Measurements from ENCODE around the gene COL4A5.

The COL4A5 gene

DNA sequence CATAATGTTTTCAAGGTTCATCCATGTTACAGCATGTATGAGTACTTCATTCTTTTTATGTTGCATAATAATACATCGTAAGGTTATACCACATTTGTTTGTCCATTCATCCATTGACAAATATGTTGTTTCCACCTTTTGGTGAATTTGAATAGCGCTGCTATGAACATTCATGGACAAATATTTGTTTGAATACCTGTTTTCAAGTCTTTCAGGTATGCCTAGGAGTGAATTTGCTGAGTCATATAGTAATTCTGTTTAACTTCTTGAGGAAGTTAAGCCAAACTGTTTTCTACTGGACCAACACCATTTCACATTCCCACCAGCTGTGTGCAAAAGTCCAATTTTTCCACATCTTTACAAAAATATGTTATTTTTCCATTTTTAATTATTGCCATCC is 265.2 kb downstream of the COL4A5 start:
- CTCF ChIA-PET: interaction anchor here (0.7 kb wide), 1 partner anchor 778 kb away, joined by 3 read pairs; no protein-coding TSS in a partner anchor
- TF ChIP-seq, protein P1, sequence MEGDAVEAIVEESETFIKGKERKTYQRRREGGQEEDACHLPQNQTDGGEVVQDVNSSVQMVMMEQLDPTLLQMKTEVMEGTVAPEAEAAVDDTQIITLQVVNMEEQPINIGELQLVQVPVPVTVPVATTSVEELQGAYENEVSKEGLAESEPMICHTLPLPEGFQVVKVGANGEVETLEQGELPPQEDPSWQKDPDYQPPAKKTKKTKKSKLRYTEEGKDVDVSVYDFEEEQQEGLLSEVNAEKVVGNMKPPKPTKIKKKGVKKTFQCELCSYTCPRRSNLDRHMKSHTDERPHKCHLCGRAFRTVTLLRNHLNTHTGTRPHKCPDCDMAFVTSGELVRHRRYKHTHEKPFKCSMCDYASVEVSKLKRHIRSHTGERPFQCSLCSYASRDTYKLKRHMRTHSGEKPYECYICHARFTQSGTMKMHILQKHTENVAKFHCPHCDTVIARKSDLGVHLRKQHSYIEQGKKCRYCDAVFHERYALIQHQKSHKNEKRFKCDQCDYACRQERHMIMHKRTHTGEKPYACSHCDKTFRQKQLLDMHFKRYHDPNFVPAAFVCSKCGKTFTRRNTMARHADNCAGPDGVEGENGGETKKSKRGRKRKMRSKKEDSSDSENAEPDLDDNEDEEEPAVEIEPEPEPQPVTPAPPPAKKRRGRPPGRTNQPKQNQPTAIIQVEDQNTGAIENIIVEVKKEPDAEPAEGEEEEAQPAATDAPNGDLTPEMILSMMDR (conservative IDR thresholded peaks at IDR 0.05; ENCODE audit: low read depth): no peak
- no peak overlapping the region for H3K27ac ChIP-seq
- POLR2A ChIA-PET (ENCODE audit: low non-redundant PET): no interaction called here
- DNase-seq (ENCODE audit: low spot score): no peak

DNA sequence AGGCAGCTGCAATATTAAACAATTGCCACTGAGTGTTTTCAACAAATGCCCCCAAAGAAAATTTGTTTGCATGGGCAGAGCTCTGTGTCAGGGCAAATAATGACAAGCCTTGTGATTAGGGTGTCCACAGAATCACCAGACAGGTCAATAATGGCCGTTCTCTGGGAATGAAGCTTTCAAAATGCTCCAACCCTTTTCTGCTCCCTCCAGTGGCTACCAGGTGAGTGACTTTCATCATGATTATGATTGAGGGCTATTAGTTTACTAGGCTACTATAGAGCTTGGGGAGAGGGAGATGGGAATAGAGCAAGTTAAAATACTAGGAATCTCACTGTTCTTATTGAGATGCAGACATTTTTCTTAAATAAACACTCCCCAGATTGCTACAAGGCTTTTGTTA is 273.2 kb downstream of the COL4A5 start:
- POLR2A ChIA-PET (ENCODE audit: low non-redundant PET): no interaction called here
- CTCF ChIA-PET: no interaction called here

GRCh38 chrX:108722561-108722960 is 282.9 kb downstream of the COL4A5 start:
- ChIA-PET POLR2A (ENCODE audit: low non-redundant PET) (no interaction called here), CTCF (no interaction called here)
- TF ChIP-seq, protein P1 (conservative IDR thresholded peaks at IDR 0.05; ENCODE audit: low read depth): no peak
- DNase-seq (ENCODE audit: low spot score): no peak
- no peak overlapping the region for H3K27ac ChIP-seq

More for the DNA sequence above, 273.2 kb downstream of the COL4A5 start:
- TF ChIP-seq, protein P1 (conservative IDR thresholded peaks at IDR 0.05; ENCODE audit: low read depth): no peak
- no peak overlapping the region for H3K27ac ChIP-seq
- no peak for DNase-seq (ENCODE audit: low spot score)

DNA sequence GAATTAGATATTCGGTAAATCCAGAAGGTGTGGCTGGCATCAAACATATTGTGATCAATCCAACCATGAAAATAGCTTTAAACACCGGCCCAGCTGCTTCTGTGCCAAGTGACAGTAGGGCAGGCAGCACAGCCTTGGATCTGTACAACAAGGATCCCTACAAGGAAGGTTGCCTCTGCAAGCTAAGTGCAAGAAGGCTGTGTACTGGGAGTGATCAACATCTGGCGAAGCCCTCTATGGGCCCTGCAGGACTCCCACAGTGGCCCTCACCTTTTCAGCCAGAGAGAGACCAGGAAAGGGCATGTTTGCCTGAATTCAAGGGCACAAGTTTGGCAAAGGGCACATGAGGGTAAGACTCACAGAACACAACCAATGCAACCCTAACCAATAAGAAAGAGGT is 287.1 kb downstream of the COL4A5 start:
- TF ChIP-seq, protein P1 (conservative IDR thresholded peaks at IDR 0.05; ENCODE audit: low read depth): no peak
- DNase-seq (ENCODE audit: low spot score): no peak
- ChIA-PET POLR2A (ENCODE audit: low non-redundant PET) (no interaction called here), CTCF (no interaction called here)
- H3K27ac ChIP-seq: no peak overlapping the region

- TF ChIP-seq, protein P1 (conservative IDR thresholded peaks at IDR 0.05; ENCODE audit: low read depth): no peak
- H3K27ac ChIP-seq: no peak overlapping the region
- DNase-seq (ENCODE audit: low spot score): no peak
- ChIA-PET POLR2A (ENCODE audit: low non-redundant PET) (no interaction called here), CTCF (interaction anchor here (0.7 kb wide), 1 partner anchor 631 kb away, joined by 4 read pairs; no protein-coding TSS in a partner anchor)
These were observed 291.5 kb downstream of the COL4A5 start for GRCh38 chrX:108731153-108731552.

DNA sequence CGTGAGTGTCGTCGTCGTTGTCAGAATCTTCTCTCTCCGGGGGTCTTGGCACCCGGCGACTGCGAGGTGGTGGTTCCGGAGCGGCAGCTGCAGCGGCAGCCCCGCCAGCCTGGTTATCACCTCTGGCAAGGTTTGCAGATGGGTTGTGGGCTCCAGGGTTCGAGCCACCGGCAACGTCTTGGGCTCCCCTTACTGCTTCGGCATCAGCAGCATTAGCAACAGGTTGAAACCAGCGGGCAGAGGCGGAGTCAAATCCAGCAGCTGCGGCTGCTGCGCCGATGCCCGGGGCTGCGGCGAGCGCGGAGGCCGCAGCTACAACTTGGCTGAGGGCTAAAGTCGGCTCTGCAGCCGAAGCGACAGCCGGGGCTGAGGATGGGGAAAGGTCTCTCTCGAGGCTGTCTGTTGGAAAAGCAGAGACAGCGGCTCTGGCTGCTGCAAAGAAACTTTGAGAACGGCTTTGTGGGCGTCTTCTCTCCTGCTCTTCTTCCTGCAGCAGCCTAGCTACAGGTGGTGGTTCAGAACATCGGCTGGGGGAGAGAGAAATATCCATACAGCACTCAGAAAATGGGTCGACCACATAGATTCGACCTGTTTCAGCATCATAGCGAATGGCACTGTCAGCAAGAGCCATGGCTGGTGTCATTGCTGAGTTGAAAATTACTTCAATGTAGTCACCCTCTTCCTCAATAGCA is 293.1 kb downstream of the COL4A5 start:
- DNase-seq (ENCODE audit: low spot score): no peak
- TF ChIP-seq, protein P1 (conservative IDR thresholded peaks at IDR 0.05; ENCODE audit: low read depth): no peak
- CTCF ChIA-PET: interaction anchor here (0.6 kb wide), 1 partner anchor 79 kb away, joined by 3 read pairs; no protein-coding TSS in a partner anchor
- POLR2A ChIA-PET (ENCODE audit: low non-redundant PET): no interaction called here
- no peak overlapping the region for H3K27ac ChIP-seq
